OCI-LY3 (cell line): ENCODE results near the gene SRP19.

Experiments
- H2AFZ ChIP-seq: fragments of 200-600, 300-600 bp; shearing (Covaris generic); 2 replicates; pipeline ENCODE4 v1.6.0; 2014; ENCODE audit warnings: antibody characterized with exemption, low read depth, low read length
- H3K27ac ChIP-seq: fragments of 200-600, 300-600 bp; sonication (generic); 2 replicates; pipeline ENCODE4 v1.5.1; 2014; ENCODE audit warnings: mild to moderate bottlenecking, low read length, moderate library complexity, mixed read lengths
- H3K27me3 ChIP-seq: fragments of 200-600, 300-600 bp; sonication (generic); 2 replicates; pipeline ENCODE4 v1.6.1; 2014; ENCODE audit warnings: low read depth, low read length, mixed read lengths
- H3K36me3 ChIP-seq: fragments of 200-600, 300-600 bp; sonication (generic); replicated peaks from 2 replicates; pipeline ENCODE3; 2014; ENCODE audit warnings: low read depth, low read length, mixed read lengths
- H3K4me1 ChIP-seq: fragments of 300-600, 200-600 bp; sonication (generic); 2 replicates; pipeline ENCODE4 v1.6.1; 2014; ENCODE audit warnings: low read length, mixed read lengths
- H3K4me2 ChIP-seq: fragments of 200-600, 300-600 bp; sonication (generic); 2 replicates; pipeline ENCODE4 v1.6.1; 2014; ENCODE audit warnings: low read length, mixed read lengths
- H3K4me3 ChIP-seq: fragments of 300-600, 200-600 bp; sonication (generic); 2 replicates; pipeline ENCODE4 v1.5.1; 2014; ENCODE audit warnings: antibody characterized with exemption, mild to moderate bottlenecking, low read length, moderate library complexity
- H3K79me2 ChIP-seq: fragments of 300-600, 200-600 bp; shearing (Covaris generic); 2 replicates; pipeline ENCODE4 v1.6.1; 2014; ENCODE audit warnings: mild to moderate bottlenecking, low read length, mixed read lengths
- H3K9ac ChIP-seq: fragments of 300-600, 200-600 bp; shearing (Covaris generic); 2 replicates; pipeline ENCODE4 v1.6.0; 2014; ENCODE audit warnings: mild to moderate bottlenecking, low read length, moderate library complexity
- H3K9me3 ChIP-seq: fragments of 200-600, 300-600 bp; shearing (Covaris generic); 2 replicates; pipeline ENCODE4 v1.6.1; 2014; ENCODE audit warnings: low read length, mixed read lengths; ENCODE audit not compliant: insufficient read depth
- H4K20me1 ChIP-seq: fragments of 200-600, 300-600 bp; sonication (generic); 2 replicates; pipeline ENCODE4 v1.6.1; 2016; ENCODE audit warnings: low read length, mixed read lengths; ENCODE audit not compliant: insufficient read depth
- CTCF ChIP-seq: fragments of 200-600, 300-600 bp; sonication (generic); IDR thresholded peaks from 2 replicates; pipeline ENCODE4 v1.5.1; 2014; ENCODE audit warnings: antibody characterized with exemption, low read length, low read depth
- EZH2phosphoT487 ChIP-seq: fragments of 200-600 bp; shearing (Covaris generic); IDR thresholded peaks from 2 replicates; pipeline ENCODE4 v1.6.1; 2018; ENCODE audit warnings: antibody characterized with exemption, mixed run types, low read depth

Gene SRP19

GRCh38 chr5:112860929-112861637, at the start of gene SRP19:
SRP19 (plus strand) TSS chr5:112861287; CDS start chr5:112861377, 90 bp downstream.
- H3K27ac ChIP-seq: peak within 1 kb of the TSS; percentile 78
- peak within 1 kb of the TSS; percentile 100 for H3K4me2 ChIP-seq
- H4K20me1 ChIP-seq: no peaks in the 10 kb centered on the region
- H3K27me3 ChIP-seq: no peaks in the 10 kb centered on the region
- TF ChIP-seq CTCF (no peak), EZH2phosphoT487 (no peak)
- peaks cover 18% of the 10 kb centered on the region for H3K36me3 ChIP-seq
- H3K9me3 ChIP-seq: no peaks in the 10 kb centered on the region
- peaks cover 43% of the 10 kb centered on the region for H3K79me2 ChIP-seq
- H3K9ac ChIP-seq: peak within 1 kb of the TSS; percentile 92
- peak within 1 kb of the TSS; percentile 98 for H3K4me3 ChIP-seq
- peak within 1 kb of the TSS; percentile 96 for H2AFZ ChIP-seq
- H3K4me1 ChIP-seq: peaks cover 15% of the 10 kb centered on the region

DNA sequence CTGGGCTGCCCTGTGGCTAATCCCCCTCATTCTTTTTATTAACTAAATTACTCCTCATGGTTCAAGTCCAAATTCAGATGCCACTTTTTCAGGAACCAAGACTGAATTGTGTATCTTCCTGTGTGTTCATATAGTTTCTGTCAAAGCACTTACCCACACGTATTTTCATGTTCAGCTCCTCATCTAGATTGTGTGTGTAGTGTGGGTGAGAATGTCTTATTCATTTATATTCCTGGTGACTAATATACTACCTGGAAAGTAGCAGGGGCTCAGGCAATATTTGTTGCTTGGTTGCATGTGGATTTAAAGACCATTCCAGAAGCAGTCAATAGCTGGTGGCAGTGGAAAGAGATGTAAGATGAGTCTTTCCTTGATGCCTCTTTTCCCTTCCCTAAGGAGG, 48.5 kb upstream of the SRP19 start:
- Histone ChIP-seq H3K9ac (no peak overlapping the region), H3K36me3 (peaks cover 5% of the 10 kb centered on the region), H3K9me3 (no peaks in the 10 kb centered on the region), H3K27ac (no peak overlapping the region), H3K79me2 (no peaks in the 10 kb centered on the region), H3K27me3 (no peaks in the 10 kb centered on the region), H3K4me2 (no peak overlapping the region), H3K4me1 (peaks cover 5% of the 10 kb centered on the region; the same call in 1 of the 2 replicates), H3K4me3 (no peak overlapping the region), H4K20me1 (no peaks in the 10 kb centered on the region), H2AFZ (no peak overlapping the region)
- TF ChIP-seq CTCF (no peak), EZH2phosphoT487 (no peak)

DNA sequence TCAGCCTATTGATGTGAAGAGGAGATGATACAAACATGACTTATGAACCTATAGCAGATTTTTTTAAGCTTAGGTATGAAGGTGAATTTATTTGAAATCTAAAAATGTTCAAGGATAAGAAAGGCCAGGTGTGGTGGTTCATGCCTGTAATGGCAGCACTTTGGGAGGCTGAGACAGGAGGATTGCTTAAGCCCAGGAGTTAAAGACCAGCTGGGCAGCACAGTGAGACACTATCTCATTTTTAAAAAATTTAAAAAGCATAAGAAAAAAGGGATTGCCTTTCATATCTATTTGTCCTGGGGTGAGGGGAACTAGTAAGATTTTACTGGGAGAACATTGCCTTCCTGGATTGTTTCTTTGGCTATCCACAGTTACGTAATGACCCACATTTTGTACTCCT, 40.8 kb upstream of the SRP19 start:
- no peaks in the 10 kb centered on the region for H4K20me1 ChIP-seq
- no peak overlapping the region for H3K9ac ChIP-seq
- H2AFZ ChIP-seq: no peak overlapping the region
- no peak overlapping the region for H3K4me2 ChIP-seq
- no peak overlapping the region for H3K27ac ChIP-seq
- peaks cover 5% of the 10 kb centered on the region for H3K36me3 ChIP-seq
- no peaks in the 10 kb centered on the region for H3K79me2 ChIP-seq
- no peak for TF ChIP-seq EZH2phosphoT487
- TF ChIP-seq CTCF: no peak
- H3K27me3 ChIP-seq: no peaks in the 10 kb centered on the region
- no peak overlapping the region for H3K4me3 ChIP-seq
- H3K9me3 ChIP-seq: no peaks in the 10 kb centered on the region
- H3K4me1 ChIP-seq: no peaks in the 10 kb centered on the region

GRCh38 chr5:112822456-112822855, 38.6 kb upstream of the SRP19 start:
- H3K27ac ChIP-seq: no peak overlapping the region
- H3K36me3 ChIP-seq: no peaks in the 10 kb centered on the region
- H3K9me3 ChIP-seq: no peaks in the 10 kb centered on the region
- H3K4me2 ChIP-seq: no peak overlapping the region
- no peaks in the 10 kb centered on the region for H3K4me1 ChIP-seq
- no peaks in the 10 kb centered on the region for H3K79me2 ChIP-seq
- no peak overlapping the region for H3K4me3 ChIP-seq
- H3K27me3 ChIP-seq: no peaks in the 10 kb centered on the region
- no peak overlapping the region for H3K9ac ChIP-seq
- no peak overlapping the region for H2AFZ ChIP-seq
- TF ChIP-seq EZH2phosphoT487 (no peak), CTCF (no peak)
- no peaks in the 10 kb centered on the region for H4K20me1 ChIP-seq
